GM23338 (cell line): ENCODE data around the gene KDM5C. TPM values are rescaled to one million over a fixed set of nuclear protein-coding genes. Genes with fewer than 3 reads are reported as not detected.

Experiments
- ATAC-seq: fragments of 200-7000 bp; cut with Tn5 transposase; 3 replicates; pipeline ENCODE4 v1.9.1; 2020
- DNase-seq: peaks from one replicate; pipeline ENCODE4 v3.0.0-alpha.2; 2015; ENCODE audit warnings: low spot score
- H2AFZ ChIP-seq: fragments of 200-600 bp; sonication (generic); 2 replicates; pipeline ENCODE4 v1.8.0; 2016; ENCODE audit warnings: antibody characterized with exemption, mild to moderate bottlenecking, moderate library complexity
- H3F3A ChIP-seq: fragments of 200-600 bp; sonication (generic); replicated peaks from 2 replicates; pipeline ENCODE4 v1.8.0; 2017; ENCODE audit warnings: antibody characterized with exemption, mixed run types, low read depth
- H3K27ac ChIP-seq: fragments of 200-600 bp; sonication (generic); 2 replicates; pipeline ENCODE4 v1.6.1; 2016; ENCODE audit warnings: low read depth
- H3K27me3 ChIP-seq: fragments of 200-600 bp; sonication (generic); 2 replicates; pipeline ENCODE4 v1.8.0; 2016; ENCODE audit warnings: mild to moderate bottlenecking, mixed run types, moderate library complexity; ENCODE audit not compliant: insufficient read depth
- H3K36me3 ChIP-seq: fragments of 200-600 bp; sonication (generic); 2 replicates; pipeline ENCODE4 v1.8.0; 2016; ENCODE audit warnings: mild to moderate bottlenecking; ENCODE audit not compliant: insufficient read depth
- H3K4me1 ChIP-seq: fragments of 200-600 bp; sonication (generic); 2 replicates; pipeline ENCODE4 v1.8.0; 2016; ENCODE audit warnings: mild to moderate bottlenecking, moderate library complexity; ENCODE audit not compliant: insufficient read depth
- H3K4me2 ChIP-seq: fragments of 200-600 bp; sonication (generic); 2 replicates; pipeline ENCODE4 v1.7.1; 2017; ENCODE audit warnings: mixed run types
- H3K4me3 ChIP-seq: fragments of 200-600 bp; sonication (generic); 2 replicates; pipeline ENCODE4 v1.6.1; 2016; ENCODE audit warnings: mixed run types
- H3K79me2 ChIP-seq: fragments of 200-600 bp; sonication (generic); replicated peaks from 2 replicates; pipeline ENCODE4 v1.8.0; 2017; ENCODE audit warnings: mild to moderate bottlenecking; ENCODE audit not compliant: insufficient read depth
- H3K9me2 ChIP-seq: fragments of 200-600 bp; sonication (generic); 2 replicates; pipeline ENCODE4 v1.8.0; 2017; ENCODE audit not compliant: insufficient read depth
- H4K20me1 ChIP-seq: fragments of 200-600 bp; sonication (generic); replicated peaks from 2 replicates; pipeline ENCODE4 v1.8.0; 2017; ENCODE audit warnings: mild to moderate bottlenecking; ENCODE audit not compliant: insufficient read depth
- H3K27ac Mint-ChIP-seq: 2 replicates; pipeline ENCODE4 v1.8.0; 2020; ENCODE audit warnings: inconsistent platforms, mild to moderate bottlenecking, moderate library complexity, mixed read lengths
- H3K27me3 Mint-ChIP-seq: 3 replicates; pipeline ENCODE4 v1.8.0; 2022; ENCODE audit warnings: low read depth, mild to moderate bottlenecking, moderate library complexity, mixed read lengths, inconsistent platforms; ENCODE audit not compliant: insufficient read depth, poor library complexity
- H3K36me3 Mint-ChIP-seq: 3 replicates; pipeline ENCODE4 v1.8.0; 2021; ENCODE audit warnings: low read depth, mild to moderate bottlenecking, inconsistent platforms, moderate library complexity, mixed read lengths
- H3K4me1 Mint-ChIP-seq: 3 replicates; pipeline ENCODE4 v1.8.0; 2020; ENCODE audit warnings: mild to moderate bottlenecking, inconsistent platforms, mixed read lengths
- H3K4me3 Mint-ChIP-seq: 3 replicates; pipeline ENCODE4 v1.8.0; 2021; ENCODE audit warnings: moderate library complexity, mild to moderate bottlenecking, inconsistent platforms, mixed read lengths
- H3K9me3 Mint-ChIP-seq: 3 replicates; pipeline ENCODE4 v1.8.0; 2020; ENCODE audit warnings: moderate library complexity, mild to moderate bottlenecking, inconsistent platforms, mixed read lengths
- CREB1 ChIP-seq: fragments of 250-450 bp; sonication (Bioruptor Pico); IDR thresholded peaks from 2 replicates; pipeline ENCODE4 v1.5.0; 2020; ENCODE audit warnings: low read depth, mild to moderate bottlenecking, moderate library complexity
- CTCF ChIP-seq, 2 experiments: fragments of 200-600 bp in 1 of 2; sonication (generic) in 1 of 2; conservative IDR thresholded peaks; 2 replicates each; pipeline versions ENCODE4 v1.5.1 to v1.6.1; 2016 to 2017; ENCODE audit warnings: antibody characterized with exemption in 2 of 2, low read depth in 2 of 2, mild to moderate bottlenecking in 2 of 2, moderate library complexity in 1 of 2
- ETS1 ChIP-seq: IDR thresholded peaks from 2 replicates; pipeline ENCODE4 v1.6.1; 2016; ENCODE audit warnings: antibody characterized with exemption
- EZH2 ChIP-seq: fragments of 200-600 bp; sonication (generic); IDR thresholded peaks from one replicate; pipeline ENCODE4 v1.8.0; 2017; ENCODE audit warnings: antibody characterized with exemption, mild to moderate bottlenecking, low read depth; ENCODE audit not compliant: unreplicated experiment
- EZH2phosphoT487 ChIP-seq: fragments of 200-600 bp; sonication (generic); IDR thresholded peaks from one replicate; pipeline ENCODE4 v1.8.1; 2018; ENCODE audit warnings: antibody characterized with exemption; ENCODE audit not compliant: unreplicated experiment
- JUNB ChIP-seq: IDR thresholded peaks from one replicate; pipeline ENCODE4 v1.6.1; 2016; ENCODE audit warnings: antibody characterized with exemption; ENCODE audit not compliant: unreplicated experiment
- NANOG ChIP-seq: IDR thresholded peaks from 2 replicates; pipeline ENCODE4 v1.6.1; 2016; ENCODE audit warnings: antibody characterized with exemption, borderline replicate concordance
- POLR2AphosphoS5 ChIP-seq: IDR thresholded peaks from 2 replicates; pipeline ENCODE4 v1.6.1; 2016; ENCODE audit warnings: antibody characterized with exemption, low read depth
- REST ChIP-seq: IDR thresholded peaks from one replicate; pipeline ENCODE4 v1.6.1; 2018; ENCODE audit warnings: antibody characterized with exemption; ENCODE audit not compliant: unreplicated experiment
- STAT1 ChIP-seq: IDR thresholded peaks from one replicate; pipeline ENCODE4 v1.6.1; 2016; ENCODE audit warnings: antibody characterized with exemption; ENCODE audit not compliant: unreplicated experiment
- ZNF114 ChIP-seq: fragments of 250-450 bp; sonication (Bioruptor Pico); IDR thresholded peaks from 2 replicates; pipeline ENCODE4 v1.5.0; 2020; ENCODE audit warnings: mild to moderate bottlenecking, moderate library complexity
- ZNF331 ChIP-seq: fragments of 250-450 bp; sonication (Bioruptor Pico); IDR thresholded peaks from 2 replicates; pipeline ENCODE4 v1.5.0; 2020; ENCODE audit warnings: low read depth, mild to moderate bottlenecking, moderate library complexity
- ZNF462 ChIP-seq: fragments of 250-450 bp; sonication (Bioruptor Pico); IDR thresholded peaks from 2 replicates; pipeline ENCODE4 v1.5.0; 2020; ENCODE audit warnings: mild to moderate bottlenecking, moderate library complexity
- polyA plus RNA-seq: library from polyadenylated mRNA; unstranded; fragments of >200 nt; fragmentation: Nextera tagmentation; extraction: Ambion mirVana; gene quantifications from 2 replicates; pipeline ENCODE4 v1.2.1, GENCODE V29; 2016
- total RNA-seq: library from RNA; depleted of rRNA; stranded (reverse); fragments of >200 nt; shearing (Covaris generic); gene quantifications from 2 replicates; pipeline ENCODE4 v1.2.3, GENCODE V29; 2014

Gene KDM5C
- total and polyA plus RNA-seq, 2 experiments from 2014 or later = 20.3 to 173 TPM

GRCh38 chrX:53196678-53197077, 28.3 kb downstream of the KDM5C start:
- Mint-ChIP-seq H3K27me3 (no peaks in the 10 kb centered on the region), H3K4me1 (no peaks in the 10 kb centered on the region), H3K27ac (no peak overlapping the region), H3K4me3 (no peak overlapping the region), H3K9me3 (no peaks in the 10 kb centered on the region), H3K36me3 (peaks cover 55% of the 10 kb centered on the region)
- H2AFZ ChIP-seq = no peak overlapping the region
- no peak for ATAC-seq
- no peak overlapping the region for H3K4me3 ChIP-seq
- no peak overlapping the region for H3K27ac ChIP-seq
- H3K36me3 ChIP-seq = peaks cover 3% of the 10 kb centered on the region; the same call in 1 of the 2 replicates
- H3K4me1 ChIP-seq = no peaks in the 10 kb centered on the region
- no peaks in the 10 kb centered on the region for H3K9me2 ChIP-seq
- H3K4me2 ChIP-seq = no peak overlapping the region
- no peaks in the 10 kb centered on the region for H3K27me3 ChIP-seq
- no peaks in the 10 kb centered on the region for H3K79me2 ChIP-seq
- no peaks in the 10 kb centered on the region for H3F3A ChIP-seq
- TF ChIP-seq EZH2phosphoT487 (no peak), CREB1 (CRISPR knock-in tag) (no peak), POLR2AphosphoS5 (no peak), REST (no peak), EZH2 (no peak), ETS1 (no peak), STAT1 (no peak), JUNB (no peak), CTCF (conservative IDR thresholded peaks at IDR 0.05; ENCODE audit: low read depth in 2 of 2) (no peak), ZNF114 (CRISPR knock-in tag) (no peak), ZNF462 (CRISPR knock-in tag) (no peak), NANOG (no peak), ZNF331 (CRISPR knock-in tag) (no peak)
- DNase-seq = no peak
- H4K20me1 ChIP-seq = no peaks in the 10 kb centered on the region
